Epidermal melanocyte (primary cell): ENCODE measurements around the gene LRRC53.

Source experiments
- DNase-seq: peaks from one replicate; pipeline ENCODE4 v3.0.0; 2011; ENCODE audit warnings: low spot score; ENCODE audit not compliant: insufficient read length

Gene LRRC53

GRCh38 chr1:74502858-74503257, 9.6 kb downstream of the LRRC53 start:
- DNase-seq = no peak

GRCh38 chr1:74502432-74502831, 10.0 kb downstream of the LRRC53 start:
- no peak for DNase-seq

GRCh38 chr1:74498901-74499300, 13.5 kb downstream of the LRRC53 start:
- no peak for DNase-seq

- no peak for DNase-seq
Measured at GRCh38 chr1:74496669-74497068, 15.7 kb downstream of the LRRC53 start.

DNA sequence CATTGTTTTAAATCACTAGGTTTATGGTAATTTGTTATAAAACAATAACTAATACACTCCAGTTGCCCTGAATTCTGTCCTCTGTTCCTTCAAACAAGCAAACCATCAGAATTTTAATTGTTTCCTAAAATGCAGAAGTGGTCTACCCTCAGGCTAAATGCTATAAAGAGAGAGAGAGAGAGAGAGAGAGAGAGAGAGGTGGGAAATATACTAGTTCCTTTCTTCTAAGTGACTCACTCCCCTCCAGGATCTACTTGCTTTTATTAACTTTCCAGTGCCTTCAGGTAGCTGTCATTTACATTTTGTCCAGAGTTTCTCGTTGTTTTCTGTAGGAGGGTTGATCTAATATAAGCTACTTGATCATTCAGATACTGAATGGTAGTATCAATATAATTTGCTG, 26.4 kb downstream of the LRRC53 start:
- DNase-seq = no peak

GRCh38 chr1:74485622-74486021, 26.8 kb downstream of the LRRC53 start:
- no peak for DNase-seq

DNA sequence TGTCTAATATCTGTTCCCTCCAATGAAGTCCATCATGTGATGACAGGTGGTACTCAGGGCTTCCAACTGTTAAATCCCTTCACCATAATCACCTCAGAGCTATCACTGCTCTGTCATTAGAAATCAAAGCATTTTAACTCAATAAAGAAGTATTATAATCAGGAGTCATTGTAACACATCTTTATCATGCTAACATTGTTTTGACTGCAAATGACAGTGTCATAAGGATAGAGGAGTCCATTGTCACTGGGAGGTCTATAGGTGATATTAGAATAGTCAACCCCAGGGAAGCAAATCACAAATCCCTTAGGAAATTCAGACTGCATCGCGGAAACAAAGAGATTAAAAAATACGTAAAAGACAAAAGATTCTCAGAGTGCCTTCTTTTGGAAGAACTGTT, 30.8 kb downstream of the LRRC53 start:
- DNase-seq = no peak

DNA sequence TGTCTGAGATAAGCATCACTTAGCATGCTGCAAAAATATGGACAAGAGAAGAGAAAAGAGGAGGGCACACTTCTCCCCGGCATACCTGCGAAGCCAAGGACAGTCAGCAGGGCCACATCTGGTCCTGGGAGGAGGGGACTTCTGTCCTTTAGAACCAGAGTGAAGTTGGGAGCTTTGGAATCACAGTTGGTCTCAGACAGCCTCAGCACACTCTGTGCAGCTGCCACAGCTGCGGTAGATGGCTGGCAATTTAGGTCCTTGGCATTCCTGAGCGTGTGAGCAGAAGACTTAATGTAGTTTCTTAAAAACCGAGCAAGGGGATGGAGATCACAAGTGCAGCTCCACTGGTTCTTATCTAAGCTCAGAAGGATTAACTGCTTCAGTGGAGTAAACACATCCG, 32.3 kb downstream of the LRRC53 start:
- no peak for DNase-seq

- no peak for DNase-seq
Measured at GRCh38 chr1:74478979-74479378, 33.4 kb downstream of the LRRC53 start.

GRCh38 chr1:74474585-74474984, 37.8 kb downstream of the LRRC53 start:
- DNase-seq = no peak

GRCh38 chr1:74471470-74471869, 40.9 kb downstream of the LRRC53 start:
- DNase-seq = no peak

DNA sequence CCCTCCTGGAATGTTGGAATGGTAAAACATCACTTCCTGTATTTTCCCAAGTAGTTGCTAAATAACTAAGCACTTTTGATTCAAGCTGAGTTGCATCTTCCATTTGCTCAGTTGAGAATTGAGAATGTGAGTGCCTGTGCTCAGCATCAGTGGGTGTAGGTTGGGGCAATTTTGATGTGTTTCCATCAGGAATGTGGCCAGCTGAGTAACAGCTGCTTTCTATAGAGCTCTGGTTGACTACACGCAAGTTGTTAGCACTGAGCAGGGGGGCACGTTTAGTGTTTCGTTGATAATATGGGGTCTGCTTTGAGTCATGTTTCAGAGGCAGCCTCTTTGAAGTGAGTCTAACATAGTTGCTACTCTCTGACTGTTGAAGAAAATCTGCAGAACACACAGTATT, 41.5 kb downstream of the LRRC53 start:
- no peak for DNase-seq

DNA sequence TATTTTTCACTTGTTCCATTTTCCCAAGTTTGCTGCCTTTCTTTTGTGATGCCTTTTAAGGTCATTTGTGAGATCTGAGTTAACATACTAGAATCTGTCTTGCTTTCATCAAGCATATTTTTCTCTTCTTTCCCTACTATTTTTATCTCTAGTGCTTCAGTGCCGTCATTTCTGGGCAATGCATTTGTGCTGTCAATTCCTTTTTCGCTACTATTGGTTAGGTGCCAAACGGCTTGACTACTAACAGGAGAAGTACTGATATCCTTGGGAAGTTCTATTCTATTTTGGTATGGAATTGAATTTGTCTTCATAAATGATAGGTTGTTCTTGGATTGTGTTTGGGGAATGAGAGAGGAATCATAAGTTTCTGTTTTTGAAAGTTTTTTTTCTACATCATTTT, 42.2 kb downstream of the LRRC53 start:
- no peak for DNase-seq

DNA sequence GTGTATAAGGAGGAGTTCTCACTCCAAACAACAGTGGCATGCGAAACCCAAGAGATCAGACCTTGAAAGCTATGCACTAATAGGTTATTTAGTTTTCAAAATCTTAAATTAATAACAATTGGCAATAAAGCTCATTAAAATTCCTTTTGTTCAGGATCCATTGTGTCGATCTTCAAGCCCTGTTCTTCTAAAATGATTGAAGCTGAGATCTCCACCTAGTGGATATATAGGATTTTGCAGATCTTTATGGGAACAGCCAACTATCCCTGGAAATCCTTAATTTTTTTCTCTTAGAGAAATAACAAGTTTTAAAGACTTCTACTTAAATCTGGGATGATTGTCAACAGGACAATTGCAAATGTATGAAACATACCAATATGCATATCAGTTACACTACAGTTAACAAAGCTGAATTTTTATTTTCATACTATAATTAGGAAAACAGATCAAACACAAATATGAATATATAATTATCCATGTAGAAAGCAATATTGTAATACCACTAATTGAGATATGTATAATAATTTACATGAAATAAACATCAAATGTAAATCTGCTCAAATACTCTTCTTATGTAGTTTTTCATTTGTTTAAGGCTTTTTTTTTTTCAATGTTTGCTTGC, 43.3 kb downstream of the LRRC53 start:
- DNase-seq = peak; percentile 58

- no peak for DNase-seq
Measured at GRCh38 chr1:74467786-74468377, 44.5 kb downstream of the LRRC53 start.

GRCh38 chr1:74465193-74465681, 47.2 kb downstream of the LRRC53 start:
- DNase-seq = no peak

GRCh38 chr1:74464037-74464436, 48.4 kb downstream of the LRRC53 start:
- no peak for DNase-seq

DNA sequence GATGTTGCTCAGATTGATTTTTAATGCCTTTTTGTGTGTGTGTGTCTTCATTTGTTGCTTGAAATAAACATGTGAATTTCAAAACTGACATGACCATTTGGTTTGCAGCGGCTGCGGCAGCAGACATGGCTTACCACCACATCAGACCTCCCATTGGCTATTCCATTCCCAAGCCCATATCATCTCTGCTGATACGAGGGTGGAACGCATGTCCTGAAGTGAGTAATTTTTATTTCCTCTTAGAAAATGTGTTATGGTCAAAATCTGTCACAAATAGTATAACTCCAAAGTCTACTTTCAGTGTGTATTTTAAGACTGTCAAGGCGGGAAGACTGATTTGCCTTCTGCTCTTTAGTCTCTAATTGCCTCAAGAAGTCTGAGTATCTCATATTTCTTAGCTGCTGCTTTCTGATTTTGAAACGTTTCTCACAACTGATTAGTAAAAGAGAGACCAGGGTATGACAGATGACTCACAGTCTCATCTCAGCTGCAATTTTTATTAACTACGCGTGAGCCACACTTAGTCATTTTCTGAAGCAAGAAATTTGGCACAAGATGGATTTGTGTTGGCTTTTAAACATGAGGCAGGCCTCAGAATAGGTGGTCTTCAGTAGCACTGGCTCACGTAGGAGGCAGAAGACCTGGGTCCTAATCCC, 49.0 kb downstream of the LRRC53 start:
- DNase-seq = no peak

- DNase-seq = no peak
Measured at GRCh38 chr1:74457253-74457652, 55.2 kb downstream of the LRRC53 start.

DNA sequence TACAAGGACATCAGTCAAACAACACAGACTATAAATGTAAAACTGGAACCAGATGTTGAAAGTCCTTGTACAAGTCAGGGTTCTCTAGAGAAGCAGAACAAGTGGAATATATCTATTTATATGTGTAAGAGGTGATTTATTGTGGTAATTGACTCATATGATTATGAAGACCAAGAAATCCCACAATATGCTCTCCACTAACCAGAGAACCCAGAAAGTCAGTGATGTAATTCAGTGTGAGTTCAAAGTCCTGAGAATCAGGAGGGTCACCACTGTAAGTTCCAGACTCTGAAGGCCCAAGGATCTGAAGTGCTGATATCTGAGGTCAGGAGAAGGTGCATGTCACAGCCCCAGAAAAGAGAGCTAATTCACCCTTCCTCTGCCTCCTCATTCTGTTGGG, 57.0 kb downstream of the LRRC53 start:
- no peak for DNase-seq

DNA sequence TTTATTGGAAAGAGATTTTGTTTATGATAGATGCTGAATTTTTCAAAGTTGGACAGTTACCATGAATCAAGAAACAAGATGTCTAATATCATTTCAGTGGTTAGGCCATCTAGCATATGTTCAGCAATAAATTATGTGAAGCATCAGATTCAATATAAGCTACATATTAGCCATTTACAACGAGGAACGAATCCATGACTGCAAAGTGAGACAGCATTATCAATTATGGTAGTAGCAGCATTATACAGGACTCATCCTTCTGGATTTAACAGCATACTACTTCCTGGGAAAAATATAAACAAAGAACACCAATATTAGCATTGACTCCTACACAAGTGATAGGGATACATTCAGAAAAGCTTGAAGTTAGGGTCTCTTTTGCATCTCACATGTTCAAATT, 59.1 kb downstream of the LRRC53 start:
- no peak for DNase-seq

- no peak for DNase-seq
Measured at GRCh38 chr1:74452035-74452434, 60.4 kb downstream of the LRRC53 start.

- no peak for DNase-seq
Measured at GRCh38 chr1:74437035-74437434, 75.4 kb downstream of the LRRC53 start.
